Glomerular visceral epithelial cell (primary cell): ENCODE measurements around the gene SMC3.

Experiments
- DNase-seq: peaks from one replicate; pipeline ENCODE4 v3.0.0-alpha.2; 2016; ENCODE audit errors: extremely low spot score

Gene SMC3

GRCh38 chr10:110644598-110645462 lies 77.3 kb downstream of the SMC3 start:
- DNase-seq = no peak

- no peak for DNase-seq
Observed at GRCh38 chr10:110646417-110647135, 79.1 kb downstream of the SMC3 start.

GRCh38 chr10:110647136-110647430 lies 79.6 kb downstream of the SMC3 start:
- DNase-seq = no peak

- DNase-seq = no peak
Observed at GRCh38 chr10:110648692-110649346, 81.3 kb downstream of the SMC3 start.

- DNase-seq = no peak
Observed at GRCh38 chr10:110649347-110650264, 82.1 kb downstream of the SMC3 start.

GRCh38 chr10:110650265-110650668 lies 82.8 kb downstream of the SMC3 start:
- DNase-seq = no peak

- peak; percentile 78 for DNase-seq
Observed at GRCh38 chr10:110651044-110651958, 83.8 kb downstream of the SMC3 start.

GRCh38 chr10:110652475-110653118 lies 85.1 kb downstream of the SMC3 start:
- DNase-seq = no peak
